ENCODE data around the gene SLC2A8.
A peak's percentile ranks its signal among the peaks of the same experiment; 100 is the strongest.

- TF ChIP-seq CTCF (IDR thresholded peaks at IDR 0.05 in 4 of 5, conservative IDR thresholded peaks at IDR 0.05 in 1 of 5), result peak in 4 of 5 experiments; percentile 13 to 49 (median 30)
- no peak for TF ChIP-seq POLR2A (IDR thresholded peaks at IDR 0.05)
These were observed 48.9 kb upstream of the SLC2A8 start for GRCh38 chr9:127347831-127348776.
